ENCODE results near the gene ELFN1.

The ELFN1 gene

GRCh38 chr7:1663857-1664651 is 6.0 kb upstream of the ELFN1 start:
- no peak for DNase-seq (ENCODE audit: low spot score)

- no peak for DNase-seq (ENCODE audit: low spot score)
Observed at GRCh38 chr7:1664711-1665548, 5.1 kb upstream of the ELFN1 start.

GRCh38 chr7:1665549-1666316 is 4.3 kb upstream of the ELFN1 start:
- no peak for DNase-seq (ENCODE audit: low spot score)

GRCh38 chr7:1666317-1666822 is 3.7 kb upstream of the ELFN1 start:
- no peak for DNase-seq (ENCODE audit: low spot score)

GRCh38 chr7:1666823-1667565 is 3.1 kb upstream of the ELFN1 start:
- DNase-seq (ENCODE audit: low spot score) = no peak

- DNase-seq (ENCODE audit: low spot score) = no peak
Observed at GRCh38 chr7:1667566-1668395, 2.3 kb upstream of the ELFN1 start.

GRCh38 chr7:1668396-1669063 is 1.5 kb upstream of the ELFN1 start:
- DNase-seq (ENCODE audit: low spot score) = no peak

GRCh38 chr7:1669064-1669951 is 769 bp upstream of the ELFN1 start:
- DNase-seq (ENCODE audit: low spot score) = no peak

GRCh38 chr7:1670894-1671593 is 967 bp downstream of the ELFN1 start:
- DNase-seq (ENCODE audit: low spot score) = no peak

GRCh38 chr7:1671594-1672451 is 1.7 kb downstream of the ELFN1 start:
- DNase-seq (ENCODE audit: low spot score) = no peak

- no peak for DNase-seq (ENCODE audit: low spot score)
Observed at GRCh38 chr7:1672851-1673486, 2.9 kb downstream of the ELFN1 start.

GRCh38 chr7:1673581-1674118 is 3.6 kb downstream of the ELFN1 start:
- no peak for DNase-seq (ENCODE audit: low spot score)

GRCh38 chr7:1674161-1675035 is 4.3 kb downstream of the ELFN1 start:
- no peak for DNase-seq (ENCODE audit: low spot score)

- no peak for DNase-seq (ENCODE audit: low spot score)
Observed at GRCh38 chr7:1675036-1675671, 5.1 kb downstream of the ELFN1 start.
